NCI-H2171 treated with DMSO at 0.1 percent for 48 hours (cell line): Measurements from ENCODE around the gene BBIP1.

Source experiments
- DNase-seq: peaks from one replicate; lab custom pipeline; 2025; lab: John Stamatoyannopoulos, UW

BBIP1 gene

DNA sequence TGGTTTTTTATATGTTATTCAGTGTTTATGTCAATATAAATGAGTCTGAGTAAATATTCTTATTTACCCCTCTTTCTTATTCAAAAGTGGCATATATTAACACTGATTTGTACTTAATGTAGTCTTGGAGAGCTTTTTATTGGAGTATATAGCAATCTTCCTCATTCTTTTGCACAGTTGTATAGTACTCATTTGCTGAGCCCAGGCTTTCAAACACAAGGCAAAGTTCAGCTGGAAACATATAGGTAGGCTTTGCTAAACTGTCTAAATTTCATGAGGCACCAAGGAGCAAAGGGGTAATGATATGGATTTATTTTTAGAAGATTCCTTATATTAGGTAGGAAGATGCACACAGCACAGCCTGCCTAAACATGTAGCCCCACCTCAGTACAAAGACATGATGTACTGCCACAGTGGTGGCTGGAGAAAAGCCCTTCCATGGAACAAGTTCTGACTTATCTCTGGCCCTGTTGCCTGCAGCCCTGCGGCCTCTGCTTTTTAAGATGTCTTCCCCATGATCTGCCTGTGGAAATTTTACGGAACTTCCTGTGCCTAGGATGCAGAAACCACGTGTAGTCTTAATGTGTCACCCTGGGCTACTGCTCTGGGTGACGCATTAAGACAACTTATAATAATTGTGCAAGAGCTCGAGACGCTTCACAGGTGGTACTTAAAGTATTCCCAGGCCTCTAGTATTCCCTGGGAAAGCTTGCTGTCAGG, 56.9 kb downstream of the BBIP1 start:
- no peak for DNase-seq

DNA sequence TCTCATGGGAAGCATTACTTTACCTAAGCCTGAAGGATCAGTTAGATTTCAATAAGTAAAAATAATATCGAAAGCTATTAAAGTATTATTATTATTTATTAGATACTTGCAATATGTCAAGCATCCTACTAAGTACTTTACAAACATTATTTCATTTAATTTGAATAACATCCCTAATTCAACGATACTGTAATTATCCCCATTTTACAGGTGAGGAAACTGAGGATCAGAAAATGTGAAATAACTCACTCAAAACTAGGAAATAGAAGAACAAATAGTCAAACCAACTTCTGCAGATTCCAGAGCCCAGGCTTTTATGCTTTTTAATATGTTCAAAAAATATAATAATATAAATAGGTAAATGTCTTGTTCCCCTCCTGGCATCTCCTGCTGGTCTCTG, 57.5 kb downstream of the BBIP1 start:
- DNase-seq, result no peak

DNA sequence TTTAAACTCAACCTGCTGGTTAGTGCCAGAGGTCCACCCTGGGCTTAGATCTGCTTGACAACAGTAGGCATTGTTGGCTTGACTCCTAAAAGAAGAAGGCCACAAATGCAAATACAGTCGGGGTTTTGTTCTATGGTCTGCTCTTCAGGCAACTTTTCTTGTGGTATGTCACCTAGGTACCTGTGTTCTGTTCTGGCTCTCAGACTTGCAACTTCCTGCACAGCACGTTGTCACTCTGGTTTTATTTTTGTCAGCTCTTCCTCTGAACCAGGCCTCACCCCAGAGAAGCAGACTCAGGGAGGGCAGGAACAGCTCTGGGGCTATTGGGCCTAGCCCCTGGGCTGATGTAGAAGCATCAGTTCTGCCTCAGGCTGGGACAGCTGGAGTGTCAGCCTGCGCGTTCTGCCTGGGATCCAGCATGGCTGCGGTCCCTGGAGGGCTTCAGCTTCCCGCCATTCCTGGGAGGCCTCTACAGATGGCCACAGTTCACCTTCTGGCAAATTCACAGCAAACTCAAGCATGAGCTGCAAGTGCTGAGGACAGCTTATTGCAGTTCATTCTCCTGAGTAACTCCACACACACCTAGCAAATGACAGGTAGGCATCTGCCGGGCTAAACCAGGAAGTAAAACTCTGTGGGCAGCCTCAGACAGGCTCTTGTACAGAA, 58.3 kb downstream of the BBIP1 start:
- DNase-seq, result peak; percentile 69

DNA sequence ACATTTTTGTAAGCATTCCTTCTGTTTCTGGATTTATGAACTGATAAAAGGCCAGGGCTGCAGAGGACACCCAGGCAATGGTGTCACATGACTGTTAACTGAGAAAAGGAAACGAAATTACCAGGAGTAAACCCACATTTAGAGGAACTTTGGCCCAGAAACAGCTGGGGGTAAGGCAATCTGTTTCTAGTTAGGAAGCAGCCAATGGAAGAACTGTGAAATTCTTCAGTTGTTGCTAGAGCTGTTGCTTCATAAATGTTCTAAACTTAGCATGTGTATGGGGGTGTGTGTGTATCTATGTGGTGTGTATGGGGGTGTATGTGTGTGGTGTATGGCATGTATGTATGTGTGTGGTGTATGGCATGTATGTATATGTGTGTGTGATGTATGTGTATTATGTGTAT, 59.0 kb downstream of the BBIP1 start:
- DNase-seq, result no peak

DNA sequence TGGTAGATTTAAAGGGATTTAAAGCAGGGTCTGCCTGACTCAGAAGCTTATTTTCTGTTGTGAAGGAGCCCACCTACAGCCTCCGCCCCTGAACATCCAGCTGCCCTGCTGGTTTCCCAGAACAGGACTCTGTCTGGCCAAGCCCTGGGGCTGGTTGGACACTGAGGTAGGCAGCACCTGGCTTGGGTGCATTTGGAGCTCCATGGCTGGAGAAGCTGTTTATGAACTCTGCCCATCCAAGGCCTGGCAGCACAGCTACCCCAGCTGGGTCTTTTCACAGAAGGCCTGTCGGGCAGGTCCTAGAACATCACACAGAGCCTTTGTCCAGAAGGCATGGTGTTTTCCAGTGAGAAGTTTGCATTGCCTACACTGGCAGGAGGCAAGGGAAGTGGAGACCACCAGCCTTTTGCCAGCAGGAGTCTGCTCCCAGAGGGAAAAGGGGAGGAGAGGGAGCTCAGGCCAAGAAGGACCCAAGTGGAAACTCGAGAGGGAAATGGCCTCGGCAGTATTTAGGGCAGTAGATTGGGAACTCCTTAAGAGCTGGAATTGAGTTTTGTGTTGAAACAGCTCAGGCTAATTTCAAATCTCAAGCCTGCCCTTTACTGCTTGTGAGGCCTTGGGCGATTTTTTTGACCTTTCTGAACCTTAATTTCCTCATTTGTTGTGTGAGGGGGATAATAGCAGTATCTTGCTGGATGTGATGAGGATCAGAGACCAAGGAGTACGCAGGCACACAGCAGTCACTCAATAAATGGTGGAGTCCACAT, 59.6 kb downstream of the BBIP1 start:
- no peak for DNase-seq

DNA sequence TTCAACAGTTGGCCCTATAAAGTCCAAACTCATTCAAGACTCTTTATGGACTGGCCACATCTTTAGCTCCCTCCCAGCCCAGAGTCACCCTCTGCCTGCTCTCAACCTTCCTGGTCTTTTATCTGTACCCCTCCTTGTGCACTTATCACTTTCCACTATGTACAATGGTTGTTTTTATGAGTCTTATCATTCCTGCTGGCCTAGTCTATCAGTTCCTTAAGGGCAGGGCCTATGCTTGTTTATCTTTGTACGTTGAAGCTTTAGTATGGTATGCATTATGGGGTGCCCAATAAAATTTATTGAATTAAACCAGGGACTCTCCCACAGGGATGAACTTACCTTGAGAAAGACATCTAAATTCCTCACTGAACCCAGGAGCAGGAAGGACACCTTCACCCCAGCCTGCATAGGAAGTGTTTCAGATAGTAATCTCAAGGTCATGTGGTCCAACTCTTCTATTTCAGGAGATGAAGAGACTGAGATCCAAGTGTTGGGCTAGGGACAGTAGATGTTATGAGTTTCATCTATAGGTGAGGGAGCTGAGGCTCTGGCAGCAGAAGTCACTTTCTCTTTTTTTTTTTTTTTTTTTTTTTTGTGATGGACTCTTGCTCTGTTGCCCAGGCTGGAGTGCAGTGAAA, 60.6 kb downstream of the BBIP1 start:
- DNase-seq, result peak; percentile 14

DNA sequence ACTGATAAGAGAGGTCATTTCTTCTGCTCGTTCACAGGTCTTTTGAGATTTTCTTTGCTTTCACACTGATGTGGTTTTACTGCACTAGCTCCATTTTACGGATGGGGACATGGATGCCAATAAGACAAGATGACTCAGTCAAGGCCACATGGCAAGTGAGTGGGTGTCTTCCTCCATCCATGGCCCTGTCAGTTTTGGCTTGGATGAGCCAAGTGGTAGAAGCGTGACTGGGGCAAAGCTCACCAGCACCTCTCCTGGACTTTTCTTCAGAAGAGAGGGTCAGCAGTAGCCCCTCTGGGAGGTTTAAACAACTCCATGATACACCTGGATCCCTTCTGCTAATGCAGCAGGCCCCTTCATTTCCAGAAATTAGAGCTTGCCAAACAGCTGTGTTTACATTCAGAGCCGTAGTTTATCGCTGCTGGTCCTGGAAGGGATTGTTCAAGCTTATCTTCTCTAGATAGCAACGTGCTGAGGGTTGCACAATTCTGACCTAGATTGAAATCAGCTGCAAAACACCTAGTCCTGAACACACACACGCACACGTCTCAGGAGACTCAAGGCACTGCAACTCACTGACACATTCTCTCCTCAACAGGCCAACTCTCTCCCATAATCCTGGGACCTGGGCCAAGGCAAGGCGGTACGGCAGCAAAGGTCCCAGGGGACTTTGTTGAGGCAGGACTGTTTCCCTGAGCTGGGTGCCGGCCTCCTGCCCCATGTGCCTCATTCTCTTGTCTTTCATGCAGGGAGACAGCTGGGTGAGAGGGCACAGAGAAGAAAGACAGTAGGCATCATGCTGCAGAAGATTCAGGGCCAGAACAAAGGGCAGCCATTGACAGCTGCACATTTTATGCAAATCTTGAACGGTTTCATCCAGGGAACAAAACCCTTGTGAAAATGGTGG, 61.5 kb downstream of the BBIP1 start:
- peak; percentile 98 for DNase-seq

DNA sequence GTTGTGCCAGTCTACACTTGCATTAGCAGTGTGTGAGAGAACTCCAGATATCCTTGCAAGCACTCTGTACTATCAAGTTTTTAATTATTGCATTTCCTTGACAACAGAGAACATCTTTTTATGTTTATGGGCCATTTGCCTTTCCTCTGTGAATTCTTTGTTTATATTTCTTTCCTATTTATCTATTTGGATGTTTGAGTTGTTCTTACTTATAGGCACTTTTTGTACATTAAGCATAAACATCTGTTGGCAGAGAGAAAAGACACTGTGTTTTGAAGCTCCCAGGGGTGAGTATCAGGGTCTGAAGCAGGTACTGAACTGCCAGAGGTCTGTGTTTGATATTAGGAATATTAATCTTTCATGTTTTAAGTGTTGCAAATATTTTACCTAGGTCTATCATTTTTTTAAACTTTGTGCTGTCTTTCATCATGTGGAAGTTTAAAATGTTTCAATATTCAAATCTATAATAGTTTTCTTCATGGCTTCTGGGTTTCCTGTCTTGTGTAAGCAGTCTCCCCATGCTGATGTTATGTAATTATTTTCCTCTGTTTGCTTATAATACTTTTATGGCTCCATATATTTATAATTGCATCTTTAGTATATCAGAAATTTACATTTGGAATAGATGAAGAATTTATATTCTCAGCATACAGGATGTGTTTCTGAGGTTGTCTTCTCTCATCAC, 64.9 kb downstream of the BBIP1 start:
- DNase-seq, result no peak

DNA sequence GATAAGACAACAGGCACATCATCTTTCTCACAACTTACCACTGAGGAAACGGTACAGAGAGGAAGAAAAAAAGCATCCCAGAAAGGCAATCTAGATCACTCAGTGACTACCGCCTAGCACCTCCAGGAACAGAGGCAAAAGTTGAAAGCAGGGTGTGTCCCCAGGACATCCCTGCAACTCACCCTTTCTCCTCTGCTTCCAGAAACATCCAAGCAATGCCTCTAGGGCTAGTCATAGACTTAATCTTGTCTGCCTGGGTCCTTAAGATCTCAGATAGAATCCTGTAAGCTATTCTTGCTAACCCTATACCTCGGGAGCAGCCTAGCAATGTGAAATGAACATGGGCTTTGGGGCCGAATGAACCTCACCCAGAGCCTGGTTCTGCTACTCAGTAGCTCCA, 66.0 kb downstream of the BBIP1 start:
- no peak for DNase-seq

DNA sequence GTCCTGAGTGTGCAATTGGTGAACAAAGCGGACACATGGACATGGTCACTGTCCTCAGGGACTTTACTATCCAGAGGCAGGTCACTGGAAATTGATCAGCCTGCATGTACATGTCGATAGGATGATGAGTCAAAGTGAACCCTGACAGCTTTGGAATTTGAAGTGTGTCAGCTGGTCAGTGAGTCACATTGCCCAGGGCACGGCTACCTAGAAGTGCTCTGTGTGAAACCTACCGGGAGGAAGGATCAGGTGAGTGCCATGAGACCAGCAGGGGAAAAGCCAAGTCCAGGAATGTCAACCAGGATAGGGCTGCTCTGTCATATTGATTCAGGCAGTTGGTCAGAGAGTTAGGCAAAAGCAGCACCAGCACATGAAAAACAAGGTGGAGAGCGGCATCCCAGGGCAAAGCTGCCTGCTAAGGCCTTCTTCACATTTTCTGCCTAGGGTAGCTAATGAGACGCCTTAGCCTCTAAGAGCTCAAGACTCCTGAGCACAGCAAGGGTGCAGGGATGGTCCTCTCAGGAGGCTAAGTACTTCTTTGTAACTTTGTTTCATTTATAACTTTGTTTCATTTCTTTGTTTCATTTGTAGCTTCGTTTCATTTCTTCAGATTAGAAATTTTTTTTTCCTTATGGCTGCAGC, 66.6 kb downstream of the BBIP1 start:
- no peak for DNase-seq

DNA sequence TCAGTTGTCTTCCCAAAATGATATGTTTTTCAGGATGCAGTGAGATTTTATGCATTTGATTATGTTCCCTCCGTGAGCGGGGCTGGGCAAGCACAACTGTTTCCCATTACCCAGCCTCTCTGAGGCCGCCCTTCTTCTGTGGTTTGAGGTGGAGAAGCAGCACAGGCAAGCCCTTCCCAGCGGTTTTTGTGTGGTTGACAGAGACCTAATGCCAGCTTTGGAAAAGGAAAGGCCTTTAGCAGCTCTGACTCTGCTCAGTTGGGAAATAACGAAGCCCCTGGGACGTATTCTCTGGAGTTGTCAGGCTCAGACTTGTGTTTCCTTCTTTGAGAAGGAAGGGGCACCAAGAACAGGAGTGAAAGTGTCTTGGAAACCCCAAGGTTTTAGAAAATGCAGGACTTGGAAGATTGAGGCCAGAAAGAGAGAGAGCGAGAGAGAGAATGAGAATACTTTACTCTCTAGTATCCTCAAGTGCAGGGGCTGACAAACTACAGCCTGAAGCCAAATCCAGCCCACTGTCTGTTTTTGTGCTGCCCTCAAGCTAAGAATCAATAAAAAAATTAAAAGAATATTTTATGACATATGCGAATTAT, 67.9 kb downstream of the BBIP1 start:
- peak; percentile 25 for DNase-seq

DNA sequence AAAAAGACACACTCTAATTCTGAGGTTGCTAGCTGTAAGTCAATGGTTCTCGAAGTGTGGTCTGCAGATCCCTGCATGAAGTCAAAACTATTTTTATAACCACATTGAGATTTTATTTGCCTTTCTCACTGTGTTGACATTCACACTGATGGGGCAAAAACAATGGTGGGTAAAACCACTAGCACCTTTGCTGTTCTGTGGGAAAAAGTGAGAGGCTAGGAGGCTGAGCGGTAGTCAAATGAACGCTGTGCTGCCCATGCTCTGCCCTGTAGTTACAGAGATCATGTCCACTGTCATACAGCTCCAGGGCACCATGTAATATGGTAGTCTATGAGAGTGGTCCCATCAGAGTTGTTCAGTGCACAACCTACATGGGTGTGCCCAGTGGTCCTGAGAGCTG, 68.9 kb downstream of the BBIP1 start:
- DNase-seq, result no peak
